Activated CD8-positive, alpha-beta T cell treated with anti-CD3 and anti-CD28 coated beads, Interleukin-2, amount 10 ng/mL, durations not matched to agents 7 days and 5 days (primary cell): ENCODE results near the gene C16orf74. TPM values are rescaled to one million over a fixed set of nuclear protein-coding genes. Genes with fewer than 3 reads are reported as not detected.

ENCODE experiments used
- ATAC-seq: fragments of 150-1000 bp; cut with Tn5 transposase; one replicate; pipeline ENCODE4 v1.10.0; 2021; ENCODE audit warnings: moderate library complexity
- CTCF ChIA-PET: fragments of 350-600 bp; sonication (Branson Sonifier 250); formaldehyde crosslinking; loops from one replicate; lab custom pipeline; 2021; ENCODE audit warnings: antibody characterized with exemption; lab: Charles Lee
- POLR2A ChIA-PET: fragments of 350-600 bp; sonication (Branson Sonifier 250); formaldehyde crosslinking; loops from one replicate; lab custom pipeline; 2021; ENCODE audit warnings: antibody characterized with exemption; lab: Charles Lee
- DNase-seq: peaks from one replicate; pipeline ENCODE4 v3.0.0-alpha.2; 2020
- H3K27ac Mint-ChIP-seq: one replicate; pipeline ENCODE4 v1.8.0; 2021; ENCODE audit warnings: mild to moderate bottlenecking, mixed read lengths
- H3K27me3 Mint-ChIP-seq: one replicate; pipeline ENCODE4 v1.8.0; 2021; ENCODE audit warnings: low read depth, mixed read lengths
- H3K36me3 Mint-ChIP-seq: one replicate; pipeline ENCODE4 v1.8.0; 2021; ENCODE audit warnings: low read depth, mixed read lengths
- H3K4me1 Mint-ChIP-seq: one replicate; pipeline ENCODE4 v1.8.0; 2021; ENCODE audit warnings: low read depth, mixed read lengths
- H3K4me3 Mint-ChIP-seq: one replicate; pipeline ENCODE4 v1.8.0; 2021; ENCODE audit warnings: mild to moderate bottlenecking, mixed read lengths
- H3K9me3 Mint-ChIP-seq: one replicate; pipeline ENCODE4 v1.8.0; 2022; ENCODE audit warnings: mixed read lengths; ENCODE audit not compliant: insufficient read depth
- total RNA-seq, 2 experiments: library from RNA; stranded (reverse); gene quantifications; one replicate each; pipeline ENCODE4 v1.2.3, GENCODE V29; 2021

C16orf74 gene
- total RNA-seq, 2 experiments from 2014 or later = 0.21 TPM

- POLR2A ChIA-PET = no interaction called here
- H3K27ac Mint-ChIP-seq = peak overlapping the region; percentile 54
- peak; percentile 67 for DNase-seq
- CTCF ChIA-PET = interaction anchor here (2.8 kb wide), 1 partner anchor 30 kb away, joined by 10 read pairs; no protein-coding TSS in a partner anchor
- H3K4me3 Mint-ChIP-seq = peak overlapping the region; percentile 85
- peaks cover 24% of the 10 kb centered on the region for H3K4me1 Mint-ChIP-seq
- peaks cover 24% of the 10 kb centered on the region for H3K36me3 Mint-ChIP-seq
- ATAC-seq = peak; percentile 26
- H3K9me3 Mint-ChIP-seq = no peaks in the 10 kb centered on the region
- peaks cover 10% of the 10 kb centered on the region for H3K27me3 Mint-ChIP-seq
These were observed 63.8 kb downstream of the C16orf74 start for GRCh38 chr16:85686912-85687591.

GRCh38 chr16:85685251-85685650 lies 65.6 kb downstream of the C16orf74 start:
- H3K4me1 Mint-ChIP-seq = peaks cover 29% of the 10 kb centered on the region
- no peak overlapping the region for H3K4me3 Mint-ChIP-seq
- no peaks in the 10 kb centered on the region for H3K27me3 Mint-ChIP-seq
- ATAC-seq = no peak
- peaks cover 38% of the 10 kb centered on the region for H3K36me3 Mint-ChIP-seq
- ChIA-PET POLR2A (no interaction called here), CTCF (interaction anchor here (1.1 to 2.8 kb wide), 3 partner anchors 32 to 69 kb away, joined by 3 to 10 read pairs (median 5); no protein-coding TSS in a partner anchor)
- no peaks in the 10 kb centered on the region for H3K9me3 Mint-ChIP-seq
- no peak overlapping the region for H3K27ac Mint-ChIP-seq
- DNase-seq = no peak

GRCh38 chr16:85683363-85683762 lies 67.5 kb downstream of the C16orf74 start:
- peaks cover 25% of the 10 kb centered on the region for H3K4me1 Mint-ChIP-seq
- POLR2A ChIA-PET = no interaction called here
- H3K4me3 Mint-ChIP-seq = no peak overlapping the region
- H3K27me3 Mint-ChIP-seq = no peaks in the 10 kb centered on the region
- H3K27ac Mint-ChIP-seq = no peak overlapping the region
- CTCF ChIA-PET = interaction anchor here (1.2 to 1.7 kb wide), 3 partner anchors 34 to 67 kb away, joined by 3 to 7 read pairs (median 6); no protein-coding TSS in a partner anchor
- DNase-seq (no peak), ATAC-seq (no peak)
- no peaks in the 10 kb centered on the region for H3K9me3 Mint-ChIP-seq
- H3K36me3 Mint-ChIP-seq = peaks cover 50% of the 10 kb centered on the region

- H3K27ac Mint-ChIP-seq = no peak overlapping the region
- ChIA-PET POLR2A (no interaction called here), CTCF (interaction anchor here (1.2 to 1.7 kb wide), 2 partner anchors 35 to 66 kb away, joined by 6 to 7 read pairs; no protein-coding TSS in a partner anchor)
- peaks cover 21% of the 10 kb centered on the region for H3K4me1 Mint-ChIP-seq
- DNase-seq (no peak), ATAC-seq (no peak)
- peaks cover 55% of the 10 kb centered on the region for H3K36me3 Mint-ChIP-seq
- no peak overlapping the region for H3K4me3 Mint-ChIP-seq
- H3K9me3 Mint-ChIP-seq = no peaks in the 10 kb centered on the region
- no peaks in the 10 kb centered on the region for H3K27me3 Mint-ChIP-seq
These were observed 68.4 kb downstream of the C16orf74 start for GRCh38 chr16:85682516-85682915.

DNA sequence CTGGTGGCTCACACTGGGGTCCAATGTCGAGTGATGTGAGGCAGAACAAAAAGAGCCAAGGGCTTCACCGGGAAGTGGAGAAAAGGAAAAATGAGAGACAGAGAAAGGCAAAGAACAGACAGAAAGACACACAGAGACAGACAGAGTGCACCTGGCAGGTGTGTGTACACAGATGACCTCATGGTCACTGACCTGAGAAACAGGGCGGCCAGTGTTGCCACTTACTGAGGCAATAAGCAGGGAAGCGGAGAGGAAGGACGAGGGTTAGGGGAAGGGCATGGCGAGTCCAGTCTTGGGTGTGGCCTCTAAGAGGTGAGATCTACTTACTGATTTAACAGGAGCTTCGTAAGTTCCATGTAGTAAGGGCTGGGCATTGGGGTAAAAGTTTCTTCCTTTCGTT lies 69.6 kb downstream of the C16orf74 start:
- ChIA-PET POLR2A (no interaction called here), CTCF (no interaction called here)
- H3K27me3 Mint-ChIP-seq = no peaks in the 10 kb centered on the region
- peaks cover 13% of the 10 kb centered on the region for H3K4me1 Mint-ChIP-seq
- H3K9me3 Mint-ChIP-seq = no peaks in the 10 kb centered on the region
- ATAC-seq = no peak
- peaks cover 53% of the 10 kb centered on the region for H3K36me3 Mint-ChIP-seq
- no peak for DNase-seq
- no peak overlapping the region for H3K4me3 Mint-ChIP-seq
- H3K27ac Mint-ChIP-seq = no peak overlapping the region

- peaks cover 55% of the 10 kb centered on the region for H3K36me3 Mint-ChIP-seq
- peak overlapping the region; percentile 48 for H3K27ac Mint-ChIP-seq
- ChIA-PET CTCF (no interaction called here), POLR2A (no interaction called here)
- no peak overlapping the region for H3K4me3 Mint-ChIP-seq
- H3K27me3 Mint-ChIP-seq = no peaks in the 10 kb centered on the region
- no peak for ATAC-seq
- peaks cover 9% of the 10 kb centered on the region for H3K4me1 Mint-ChIP-seq
- DNase-seq = no peak
- H3K9me3 Mint-ChIP-seq = no peaks in the 10 kb centered on the region
These were observed 70.4 kb downstream of the C16orf74 start for GRCh38 chr16:85680352-85680944.

GRCh38 chr16:85679870-85680269 lies 71.0 kb downstream of the C16orf74 start:
- ChIA-PET POLR2A (no interaction called here), CTCF (interaction anchor here (0.6 kb wide), 1 partner anchor 12 kb away, joined by 3 read pairs; no protein-coding TSS in a partner anchor)
- Mint-ChIP-seq H3K27me3 (no peaks in the 10 kb centered on the region), H3K27ac (no peak overlapping the region), H3K4me1 (peaks cover 4% of the 10 kb centered on the region), H3K4me3 (no peak overlapping the region), H3K36me3 (peaks cover 61% of the 10 kb centered on the region), H3K9me3 (no peaks in the 10 kb centered on the region)
- no peak for DNase-seq
- peak; percentile 19 for ATAC-seq

GRCh38 chr16:85678821-85679220 lies 72.1 kb downstream of the C16orf74 start:
- ChIA-PET CTCF (interaction anchor here (0.9 to 1.0 kb wide), 2 partner anchors 19 to 39 kb away, joined by 3 to 4 read pairs; no protein-coding TSS in a partner anchor), POLR2A (no interaction called here)
- Mint-ChIP-seq H3K4me3 (no peak overlapping the region), H3K9me3 (no peaks in the 10 kb centered on the region), H3K27me3 (no peaks in the 10 kb centered on the region), H3K27ac (no peak overlapping the region), H3K4me1 (peaks cover 6% of the 10 kb centered on the region), H3K36me3 (peaks cover 66% of the 10 kb centered on the region)
- ATAC-seq = no peak
- DNase-seq = no peak

DNA sequence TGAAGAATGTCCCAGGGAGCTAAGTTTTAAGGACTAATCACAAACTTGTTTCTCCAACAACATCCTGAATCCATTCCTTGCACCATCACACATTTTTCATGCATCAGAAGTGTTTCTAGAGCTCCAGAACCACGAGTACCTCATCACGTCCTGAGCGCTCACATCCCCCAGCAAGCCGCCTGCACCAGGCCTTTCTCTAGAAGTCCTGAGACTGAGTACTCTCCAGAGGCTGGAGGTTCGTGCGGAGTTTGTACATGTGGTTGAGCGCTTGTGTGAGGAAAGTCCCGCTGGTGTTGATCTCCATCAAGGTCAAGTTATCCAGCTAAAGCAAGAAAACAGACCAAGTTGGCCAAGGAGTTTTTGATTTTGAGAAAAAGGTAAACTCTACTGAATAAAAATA lies 72.9 kb downstream of the C16orf74 start:
- no peaks in the 10 kb centered on the region for H3K27me3 Mint-ChIP-seq
- no peaks in the 10 kb centered on the region for H3K9me3 Mint-ChIP-seq
- ChIA-PET POLR2A (no interaction called here), CTCF (interaction anchor here (0.9 to 1.0 kb wide), 2 partner anchors 39 to 41 kb away, joined by 3 read pairs; no protein-coding TSS in a partner anchor)
- ATAC-seq (no peak), DNase-seq (no peak)
- peaks cover 6% of the 10 kb centered on the region for H3K4me1 Mint-ChIP-seq
- H3K27ac Mint-ChIP-seq = no peak overlapping the region
- H3K36me3 Mint-ChIP-seq = peaks cover 63% of the 10 kb centered on the region
- no peak overlapping the region for H3K4me3 Mint-ChIP-seq

DNA sequence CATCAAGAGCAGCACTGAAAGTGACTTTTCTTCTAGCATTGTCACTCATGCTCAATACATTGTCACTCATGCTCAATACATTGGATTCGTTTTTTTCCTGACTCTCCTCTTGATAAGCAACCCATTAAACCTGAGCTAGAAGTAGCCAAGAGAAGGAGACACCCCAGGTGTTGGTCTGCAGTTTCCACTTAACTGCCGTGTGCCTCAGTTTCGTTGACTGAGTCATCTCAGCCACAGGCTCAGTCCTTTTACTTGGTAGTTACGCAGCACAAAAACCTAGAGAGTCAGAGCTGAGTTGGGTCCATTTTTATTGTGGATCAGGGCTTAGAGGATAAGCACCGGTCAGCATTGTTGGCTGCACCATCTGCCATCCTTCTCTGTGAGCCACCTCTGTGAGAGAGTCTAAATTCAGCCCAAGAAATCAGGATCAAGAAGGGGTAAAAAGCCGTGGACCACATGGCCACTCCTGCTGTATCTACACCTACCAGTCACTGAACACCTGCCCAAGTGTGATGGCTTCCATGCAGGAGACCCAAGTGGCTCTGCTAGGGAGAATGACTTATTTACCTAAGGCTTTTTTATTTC lies 73.4 kb downstream of the C16orf74 start:
- H3K9me3 Mint-ChIP-seq = no peaks in the 10 kb centered on the region
- ChIA-PET CTCF (interaction anchor here (0.9 to 1.0 kb wide), 2 partner anchors 40 to 41 kb away, joined by 3 read pairs; no protein-coding TSS in a partner anchor), POLR2A (interaction anchor here (0.7 kb wide), 1 partner anchor 225 kb away, joined by 3 read pairs; no protein-coding TSS in a partner anchor)
- no peaks in the 10 kb centered on the region for H3K27me3 Mint-ChIP-seq
- DNase-seq (no peak), ATAC-seq (no peak)
- peaks cover 6% of the 10 kb centered on the region for H3K4me1 Mint-ChIP-seq
- no peak overlapping the region for H3K4me3 Mint-ChIP-seq
- peak overlapping the region; percentile 51 for H3K27ac Mint-ChIP-seq
- peaks cover 68% of the 10 kb centered on the region for H3K36me3 Mint-ChIP-seq

GRCh38 chr16:85676466-85676865 lies 74.4 kb downstream of the C16orf74 start:
- POLR2A ChIA-PET = interaction anchor here (0.7 kb wide), 1 partner anchor 226 kb away, joined by 3 read pairs; no protein-coding TSS in a partner anchor
- H3K27ac Mint-ChIP-seq = no peak overlapping the region
- no peaks in the 10 kb centered on the region for H3K9me3 Mint-ChIP-seq
- CTCF ChIA-PET = interaction anchor here (1.1 kb wide), 1 partner anchor 60 kb away, joined by 4 read pairs; no protein-coding TSS in a partner anchor
- peaks cover 72% of the 10 kb centered on the region for H3K36me3 Mint-ChIP-seq
- no peaks in the 10 kb centered on the region for H3K27me3 Mint-ChIP-seq
- ATAC-seq (no peak), DNase-seq (no peak)
- peaks cover 6% of the 10 kb centered on the region for H3K4me1 Mint-ChIP-seq
- H3K4me3 Mint-ChIP-seq = no peak overlapping the region
